ENCODE data around the gene LMNA.
"Not testable (repeated sequence)": the region's sequence is repeated elsewhere in the genome, so short reads cannot be mapped to it uniquely, and the experiment has no call there.

The LMNA gene

GRCh38 chr1:156114101-156114918 is at the start of gene LMNA:
Gene LMNA, plus strand, starts transcription at chr1:156114711. Its CDS starts 208 bp downstream, at chr1:156114919.
- peak; percentile 76 for DNase-seq (ENCODE audit: low read depth, low spot score)

GRCh38 chr1:156065212-156065611 is 49.3 kb upstream of the LMNA start:
- no peak for DNase-seq (ENCODE audit: low read depth, low spot score)

- no peak for DNase-seq (ENCODE audit: low read depth, low spot score)
Measured at GRCh38 chr1:156065871-156066270, 48.6 kb upstream of the LMNA start.

GRCh38 chr1:156067262-156067661 is 47.2 kb upstream of the LMNA start:
- DNase-seq (ENCODE audit: low read depth, low spot score): no peak

GRCh38 chr1:156069490-156070455 is 44.7 kb upstream of the LMNA start:
- DNase-seq (ENCODE audit: low read depth, low spot score): no peak

- no peak for DNase-seq (ENCODE audit: low read depth, low spot score)
Measured at GRCh38 chr1:156070548-156070947, 44.0 kb upstream of the LMNA start.

GRCh38 chr1:156071332-156071816 is 43.1 kb upstream of the LMNA start:
- DNase-seq (ENCODE audit: low read depth, low spot score): not testable (repeated sequence)

- no peak for DNase-seq (ENCODE audit: low read depth, low spot score)
Measured at GRCh38 chr1:156072251-156072650, 42.3 kb upstream of the LMNA start.

- DNase-seq (ENCODE audit: low read depth, low spot score): no peak
Measured at GRCh38 chr1:156073110-156073687, 41.3 kb upstream of the LMNA start.

- DNase-seq (ENCODE audit: low read depth, low spot score): no peak
Measured at GRCh38 chr1:156073740-156074139, 40.8 kb upstream of the LMNA start.

- DNase-seq (ENCODE audit: low read depth, low spot score): no peak
Measured at GRCh38 chr1:156074661-156075060, 39.9 kb upstream of the LMNA start.

GRCh38 chr1:156075162-156075561 is 39.3 kb upstream of the LMNA start:
- no peak for DNase-seq (ENCODE audit: low read depth, low spot score)

- no peak for DNase-seq (ENCODE audit: low read depth, low spot score)
Measured at GRCh38 chr1:156075775-156076204, 38.7 kb upstream of the LMNA start.

GRCh38 chr1:156076609-156077429 is 37.7 kb upstream of the LMNA start:
- DNase-seq (ENCODE audit: low read depth, low spot score): no peak

GRCh38 chr1:156077430-156077760 is 37.1 kb upstream of the LMNA start:
- no peak for DNase-seq (ENCODE audit: low read depth, low spot score)

GRCh38 chr1:156078728-156079127 is 35.8 kb upstream of the LMNA start:
- DNase-seq (ENCODE audit: low read depth, low spot score): no peak

- no peak for DNase-seq (ENCODE audit: low read depth, low spot score)
Measured at GRCh38 chr1:156079762-156080161, 34.7 kb upstream of the LMNA start.

GRCh38 chr1:156080241-156080862 is 34.2 kb upstream of the LMNA start:
- DNase-seq (ENCODE audit: low read depth, low spot score): no peak

- DNase-seq (ENCODE audit: low read depth, low spot score): no peak
Measured at GRCh38 chr1:156080863-156081179, 33.7 kb upstream of the LMNA start.

- no peak for DNase-seq (ENCODE audit: low read depth, low spot score)
Measured at GRCh38 chr1:156081180-156081916, 33.2 kb upstream of the LMNA start.
